Mucosa of descending colon (tissue), 3 donors: Measurements from ENCODE around the gene GALNS. TPM values are rescaled to one million over a fixed set of nuclear protein-coding genes. Genes with fewer than 3 reads are reported as not detected.

ENCODE experiments used
- ATAC-seq: fragments of 200-7000 bp; cut with Tn5 transposase; one replicate; pipeline ENCODE4 v1.9.1; 2020; ENCODE audit warnings: mild to moderate bottlenecking, moderate library complexity
- DNase-seq, 3 donors: peaks; one replicate each; pipeline ENCODE4 v3.0.0-alpha.2; 2020
- H3K36me3 ChIP-seq: fragments of 200-600 bp; one replicate; pipeline ENCODE4 v1.8.0; 2021; ENCODE audit warnings: low read depth, mild to moderate bottlenecking
- H3K4me1 ChIP-seq: fragments of 200-600 bp; one replicate; pipeline ENCODE4 v1.8.0; 2021; ENCODE audit warnings: low read depth, mild to moderate bottlenecking
- H3K4me3 ChIP-seq: fragments of 200-600 bp; one replicate; pipeline ENCODE4 v1.8.0; 2021; ENCODE audit warnings: mild to moderate bottlenecking
- H3K9me3 ChIP-seq: fragments of 200-600 bp; one replicate; pipeline ENCODE4 v1.8.0; 2021; ENCODE audit warnings: mild to moderate bottlenecking
- CTCF ChIP-seq: fragments of 200-600 bp; IDR thresholded peaks from one replicate; pipeline ENCODE4 v1.8.0; 2022; ENCODE audit warnings: antibody characterized with exemption, mild to moderate bottlenecking
- intact Hi-C, 2 donors: fragments of 100-400 bp; cut with DNase I in 1 of 2; cut with micrococcal nuclease in 1 of 2; formaldehyde crosslinking; loops; one replicate each; pipeline versions ENCODE4 v1.11.0 to v1.11.1; 2022; cut with DNase I, micrococcal nuclease
- total RNA-seq, 3 donors: library from RNA; stranded (reverse); fragmentation: NEBNext Ultra II Directional in 2 of 3; extraction: Animal tissue kit (Norgen Biotek cat#: 25700) in 2 of 3; gene quantifications; one replicate each; pipeline versions ENCODE4 v1.2.1 to v1.2.4, GENCODE V29; 2021 to 2023
- donor health status: DM: no; HTN: no; CAD: no; lungs with moderate emphysema.
- donor health status: DM: no; HTN: no; CAD: no.
- donor health status: DM: no; HTN: yes; CAD: no.

Gene GALNS
- total RNA-seq, 3 donors from 2014 or later: 37.4 to 65.3 (median 44.0) TPM

GRCh38 chr16:88764080-88764479, 92.7 kb downstream of the GALNS start:
- intact Hi-C loops: no loop called here
- ATAC-seq (no peak), DNase-seq (no peak)
- TF ChIP-seq CTCF: no peak
- Histone ChIP-seq H3K4me3 (no peak overlapping the region), H3K36me3 (no peaks in the 10 kb centered on the region), H3K4me1 (peaks cover 63% of the 10 kb centered on the region), H3K9me3 (no peaks in the 10 kb centered on the region)

Other genes with a start within 250 kb of the GALNS start
- gene IL17C, start 218.4 kb downstream of the GALNS start, total RNA-seq: not detected
- gene CYBA, start 205.9 kb downstream of the GALNS start, total RNA-seq: 100 to 1,000 TPM; 150 to 316 (median 184) TPM
- 10 to 100 TPM; 42.7 to 89.5 (median 72.5) TPM for gene MVD, start 193.9 kb downstream of the GALNS start, total RNA-seq
- under 1 TPM; 0.28 to 0.82 (median 0.55) TPM for gene SNAI3, start 170.4 kb downstream of the GALNS start, total RNA-seq
- 10 to 100 TPM in 2 of 3 donors, 1 to 10 TPM in 1; 9.5 to 22.8 (median 15.1) TPM for gene RNF166, start 150.5 kb downstream of the GALNS start, total RNA-seq
- gene CTU2, start 150.4 kb downstream of the GALNS start, total RNA-seq: 10 to 100 TPM in 2 of 3 donors, 1 to 10 TPM in 1; 9.6 to 16.1 (median 13.6) TPM
- gene PIEZO1, start 71.7 kb downstream of the GALNS start, total RNA-seq: 100 to 1,000 TPM in 2 of 3 donors, 10 to 100 TPM in 1; 71.4 to 218 (median 129) TPM
- gene CDT1, start 53.2 kb downstream of the GALNS start, total RNA-seq: 10 to 100 TPM in 1 of 3 donors, 1 to 10 TPM in 2; 2.9 to 20.9 (median 7.6) TPM
- gene APRT, start 45.0 kb downstream of the GALNS start, total RNA-seq: 100 to 1,000 TPM in 2 of 3 donors, 10 to 100 TPM in 1; 76.5 to 185 (median 113) TPM
- 10 to 100 TPM; 30.6 to 57.9 (median 40.7) TPM for gene TRAPPC2L, start 180 bp upstream of the GALNS start, total RNA-seq
- gene PABPN1L, start 9.7 kb upstream of the GALNS start, total RNA-seq: not detected
- gene CBFA2T3, start 120.3 kb upstream of the GALNS start, total RNA-seq: 10 to 100 TPM in 1 of 3 donors, 1 to 10 TPM in 2; 6.9 to 12.8 (median 8.4) TPM
- gene ACSF3, start 236.9 kb upstream of the GALNS start, total RNA-seq: 10 to 100 TPM; 44.7 to 77.8 (median 49.6) TPM